IMR-90 (cell line): ENCODE measurements around the gene CRYZL1. TPM values are rescaled to one million over a fixed set of nuclear protein-coding genes. Genes with fewer than 3 reads are reported as not detected.
"Not testable (repeated sequence)": the region's sequence is repeated elsewhere in the genome, so short reads cannot be mapped to it uniquely, and the experiment has no call there.

ENCODE experiments used
- ATAC-seq: fragments of 200-7000 bp; cut with Tn5 transposase; 2 replicates; pipeline ENCODE4 v1.9.1; 2020; ENCODE audit warnings: low read depth, mild to moderate bottlenecking, moderate library complexity
- BruUV-seq: library from RNA; stranded (reverse); fragments of 400-500 nt; replicated peaks from 2 replicates; lab custom pipeline; 2021; lab: Mats Ljungman, UMichigan
- CTCF ChIA-PET: fragments of 300-600 bp; formaldehyde crosslinking; extraction: SDS; loops from one replicate; lab custom pipeline; 2021; ENCODE audit warnings: antibody characterized with exemption; lab: Yijun Ruan, JAX
- POLR2A ChIA-PET: fragments of 300-600 bp; sonication (Branson Sonifier 250); formaldehyde crosslinking; loops from one replicate; lab custom pipeline; 2022; ENCODE audit warnings: antibody characterized with exemption; ENCODE audit not compliant: unreplicated experiment; lab: Charles Lee
- DNase-seq: peaks from one replicate; pipeline ENCODE4 v3.0.0; 2013
- H2AFZ ChIP-seq: replicated peaks from 2 replicates; pipeline ENCODE3; 2013; ENCODE audit warnings: low read length, mild to moderate bottlenecking; ENCODE audit not compliant: poor library complexity
- H2AK5ac ChIP-seq: 2 replicates; pipeline ENCODE4 v1.6.1; 2013; ENCODE audit warnings: low read depth, low read length, inconsistent platforms
- H2AK9ac ChIP-seq: replicated peaks from 2 replicates; pipeline ENCODE3; 2013; ENCODE audit warnings: mild to moderate bottlenecking, low read depth, low read length, moderate library complexity; ENCODE audit not compliant: poor library complexity
- H2BK120ac ChIP-seq: 2 replicates; pipeline ENCODE4 v1.6.1; 2013; ENCODE audit warnings: low read depth, low read length, inconsistent platforms
- H2BK15ac ChIP-seq: 3 replicates; pipeline ENCODE4 v1.6.1; 2013; ENCODE audit warnings: low read depth, low read length, inconsistent platforms
- H2BK20ac ChIP-seq: 2 replicates; pipeline ENCODE4 v1.6.1; 2013; ENCODE audit warnings: low read depth, mild to moderate bottlenecking, inconsistent platforms, low read length, moderate library complexity
- H2BK5ac ChIP-seq: 2 replicates; pipeline ENCODE4 v1.6.1; 2013; ENCODE audit warnings: mild to moderate bottlenecking, low read depth, low read length, inconsistent platforms; ENCODE audit not compliant: poor library complexity, severe bottlenecking
- H3K14ac ChIP-seq: replicated peaks from 2 replicates; pipeline ENCODE4 v1.6.1; 2013; ENCODE audit warnings: low read depth, low read length, inconsistent platforms
- H3K18ac ChIP-seq: 2 replicates; pipeline ENCODE4 v1.6.1; 2013; ENCODE audit warnings: low read depth, low read length, control low read depth
- H3K23ac ChIP-seq: 2 replicates; pipeline ENCODE4 v1.6.1; 2013; ENCODE audit warnings: low read depth, low read length, inconsistent platforms
- H3K27ac ChIP-seq: 2 replicates; pipeline ENCODE4 v1.5.1; 2013; ENCODE audit warnings: mild to moderate bottlenecking, control low read depth, low read length; ENCODE audit not compliant: insufficient read depth
- H3K27me3 ChIP-seq: 2 replicates; pipeline ENCODE4 v1.6.1; 2013; ENCODE audit warnings: low read length; ENCODE audit not compliant: control insufficient read depth, insufficient read depth
- H3K36me3 ChIP-seq: 2 replicates; pipeline ENCODE4 v1.6.1; 2013; ENCODE audit warnings: low read length, mixed read lengths; ENCODE audit not compliant: control insufficient read depth, insufficient read depth
- H3K4ac ChIP-seq: 2 replicates; pipeline ENCODE4 v1.6.1; 2013; ENCODE audit warnings: low read depth, low read length, inconsistent platforms
- H3K4me1 ChIP-seq: 2 replicates; pipeline ENCODE4 v1.6.1; 2013; ENCODE audit warnings: low read length, mixed read lengths; ENCODE audit not compliant: control insufficient read depth, insufficient read depth
- H3K4me2 ChIP-seq: 2 replicates; pipeline ENCODE4 v1.6.1; 2013; ENCODE audit warnings: low read depth, mild to moderate bottlenecking, control low read depth, low read length, moderate library complexity
- H3K4me3 ChIP-seq: 2 replicates; pipeline ENCODE4 v1.5.1; 2013; ENCODE audit warnings: low read depth, mild to moderate bottlenecking, control low read depth, low read length, moderate library complexity; ENCODE audit not compliant: insufficient read depth
- H3K56ac ChIP-seq: 2 replicates; pipeline ENCODE4 v1.6.1; 2013; ENCODE audit warnings: low read length, inconsistent platforms; ENCODE audit not compliant: insufficient read depth; ENCODE audit errors: extremely low read depth
- H3K79me1 ChIP-seq, 2 experiments: 2 replicates each; pipeline ENCODE4 v1.6.1; 2013; ENCODE audit warnings: low read length in 2 of 2, inconsistent platforms in 1 of 2, low read depth in 1 of 2
- H3K9ac ChIP-seq: 2 replicates; pipeline ENCODE4 v1.6.1; 2013; ENCODE audit warnings: low read depth, low read length, control low read depth
- H3K9me1 ChIP-seq: 2 replicates; pipeline ENCODE4 v1.6.1; 2013; ENCODE audit warnings: low read length, inconsistent platforms; ENCODE audit not compliant: insufficient read depth
- H3K9me3 ChIP-seq: 2 replicates; pipeline ENCODE4 v1.6.1; 2013; ENCODE audit warnings: low read length; ENCODE audit not compliant: control insufficient read depth, insufficient read depth
- H4K20me1 ChIP-seq: 2 replicates; pipeline ENCODE4 v1.6.1; 2013; ENCODE audit warnings: low read length, inconsistent platforms; ENCODE audit not compliant: insufficient read depth
- H4K5ac ChIP-seq: 2 replicates; pipeline ENCODE4 v1.6.1; 2013; ENCODE audit warnings: mild to moderate bottlenecking, low read depth, low read length, control low read depth
- H4K8ac ChIP-seq, 2 experiments: 2 replicates each; pipeline ENCODE4 v1.6.1; 2013; ENCODE audit warnings: low read depth in 2 of 2, low read length in 2 of 2, control low read depth in 1 of 2, inconsistent platforms in 1 of 2
- H4K91ac ChIP-seq: 2 replicates; pipeline ENCODE4 v1.6.1; 2013; ENCODE audit warnings: low read depth, low read length, inconsistent platforms; ENCODE audit not compliant: insufficient read depth
- WGBS, 2 experiments: methylation state at CpG; one replicate each; pipeline versions ENCODE4 v1.1.5 to v1.1.7; 2013; ENCODE audit warnings: missing lambda C conversion rate in 2 of 2; ENCODE audit not compliant: insufficient read length in 1 of 2; ENCODE audit errors: extremely low coverage in 2 of 2; 5-methylcytosine and 5-hydroxymethylcytosine counted together
- dilution Hi-C: fragments of 300-500 bp; cut with HindIII; formaldehyde crosslinking; loops from one replicate; pipeline ENCODE4 v1.14.3; 2018; ENCODE audit warnings: low sequenced_read_pairs; ENCODE audit not compliant: unreplicated experiment
- in situ Hi-C: fragments of 300-500 bp; cut with MboI; formaldehyde crosslinking; loops from 3 replicates; pipeline ENCODE4 v1.14.3; 2019; ENCODE audit warnings: low sequenced_read_pairs, inconsistent platforms, mixed read lengths
- intact Hi-C: fragments of 100-400 bp; cut with micrococcal nuclease; formaldehyde crosslinking; loops from 2 replicates; pipeline ENCODE4 v1.10.0; 2022
- polyA plus RNA-seq, 3 experiments: library from polyadenylated mRNA; depleted of rRNA; stranded (reverse); fragments of >200 nt; gene quantifications; 2 replicates each; pipeline ENCODE4 v1.2.3, GENCODE V29; 2012; ENCODE audit warnings: low replicate concordance in 1 of 3
- total RNA-seq: library from RNA; depleted of rRNA; stranded (reverse); fragments of >200 nt; gene quantifications from 2 replicates; pipeline ENCODE4 v1.2.3, GENCODE V29; 2012

The CRYZL1 gene
- total and polyA plus RNA-seq, 2 of the 4 experiments (the other 2 are of a cell fraction) = 19.9 to 28.5 TPM

GRCh38 chr21:33676666-33677065 lies 35.1 kb upstream of the CRYZL1 start:
- intact Hi-C loops, dilution Hi-C loops: not testable (repeated sequence)

More at GRCh38 chr21:33676666-33677065, 35.1 kb upstream of the CRYZL1 start:
- H2BK15ac ChIP-seq, H3K36me3 ChIP-seq, BruUV-seq, POLR2A ChIA-PET, H3K4ac ChIP-seq, H3K14ac ChIP-seq, H3K27me3 ChIP-seq, H2AFZ ChIP-seq, H3K23ac ChIP-seq, H3K4me3 ChIP-seq, H3K27ac ChIP-seq, H3K9me1 ChIP-seq, H4K8ac ChIP-seq, H4K91ac ChIP-seq, ATAC-seq, H2AK5ac ChIP-seq, H2BK5ac ChIP-seq, DNase-seq, H3K9ac ChIP-seq, in situ Hi-C loops, H3K18ac ChIP-seq, H4K20me1 ChIP-seq, H3K4me2 ChIP-seq, H3K56ac ChIP-seq, H2AK9ac ChIP-seq, H2BK120ac ChIP-seq, H3K9me3 ChIP-seq, H3K4me1 ChIP-seq, H2BK20ac ChIP-seq, H4K5ac ChIP-seq: not testable (repeated sequence)
- CTCF ChIA-PET = interaction anchor here (0.6 kb wide), 1 partner anchor 335 kb away, joined by 5 read pairs; no protein-coding TSS in a partner anchor
- WGBS, 2 experiments = no CpG with 5 or more reads among the region's 5 CpGs
- H3K79me1 ChIP-seq = peaks cover 48 to 76% of the 10 kb centered on the region in 2 experiments
